Measurements from ENCODE around the gene MAEA.
A peak's percentile ranks its signal among the peaks of the same experiment; 100 is the strongest.

Gene MAEA

DNA sequence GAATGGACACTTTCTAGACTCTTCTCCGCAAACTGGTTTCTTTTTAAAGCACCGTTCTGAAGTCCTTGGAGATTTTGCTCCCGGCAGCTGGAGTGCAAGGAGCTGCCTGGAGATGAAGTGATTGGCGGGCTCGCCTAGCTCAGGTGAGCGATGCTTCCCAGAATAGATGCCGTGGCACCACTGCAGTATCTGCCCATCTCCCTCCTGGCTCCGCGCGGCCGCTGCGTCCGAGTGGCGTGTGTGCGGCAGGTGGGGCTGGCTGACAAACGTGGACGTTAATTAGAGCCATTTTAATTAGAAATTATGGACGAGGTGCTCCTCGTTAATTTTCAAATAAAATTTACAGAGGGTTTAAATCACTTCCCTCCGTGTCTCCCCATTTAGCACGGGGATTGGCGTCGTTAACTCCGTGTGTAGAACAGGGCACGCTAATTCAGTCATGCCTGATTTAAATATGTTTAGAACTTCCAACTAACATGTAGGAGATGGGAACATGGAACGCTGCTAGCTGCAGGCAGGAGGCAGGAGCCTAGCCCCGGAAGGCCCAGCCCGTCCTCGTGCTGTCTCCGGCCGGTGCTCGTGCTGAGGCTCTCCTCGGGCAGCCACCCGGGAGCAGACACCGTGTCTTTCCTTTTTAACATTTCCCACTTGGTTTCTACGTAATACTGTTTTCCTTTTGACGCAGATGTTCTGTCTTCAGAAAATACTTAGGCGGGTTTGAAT, 68.9 kb downstream of the MAEA start:
- H3K4me3 ChIP-seq (ENCODE audit: low read length) = no peak overlapping the region
- no peak for DNase-seq (ENCODE audit: low read depth, low spot score)

DNA sequence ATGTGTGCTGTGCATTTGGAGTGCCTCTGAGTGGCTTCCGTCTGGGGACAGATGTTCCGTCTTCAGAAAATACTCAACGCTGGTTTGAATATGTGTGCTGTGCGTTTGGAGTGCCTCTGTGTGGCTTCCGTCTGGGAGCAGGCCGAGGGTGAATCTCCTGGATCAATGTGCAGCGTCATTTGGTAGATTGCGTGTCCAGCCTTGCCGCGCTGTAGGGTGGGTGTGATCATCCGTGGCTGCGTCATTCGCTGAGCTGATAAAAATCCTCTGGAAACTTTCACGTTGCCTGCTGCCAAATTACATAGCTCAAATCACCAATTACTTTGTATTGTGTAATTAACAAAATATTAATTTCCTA, 69.4 kb downstream of the MAEA start:
- no peak overlapping the region for H3K4me3 ChIP-seq (ENCODE audit: low read length)
- no peak for DNase-seq (ENCODE audit: low read depth, low spot score)

DNA sequence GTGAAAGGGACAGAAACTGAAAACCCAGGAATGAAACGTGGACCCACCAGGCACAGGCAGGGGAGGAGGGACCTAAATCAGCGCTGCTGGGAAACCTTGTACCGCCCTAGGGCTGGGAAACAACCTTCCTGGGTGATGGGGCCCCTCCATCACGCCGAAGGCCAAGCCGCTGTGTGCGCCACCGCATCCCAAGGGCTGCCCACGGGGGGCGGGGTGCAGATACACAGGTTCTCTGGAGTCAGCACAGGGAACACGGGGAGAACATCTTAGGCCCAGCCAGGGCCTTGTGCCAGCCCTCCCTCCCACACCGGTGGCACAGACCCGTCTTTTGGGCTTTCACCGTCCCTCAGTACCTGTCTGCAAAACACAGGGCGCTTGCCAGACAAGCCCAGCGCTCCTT, 70.3 kb downstream of the MAEA start:
- H3K4me3 ChIP-seq (ENCODE audit: low read length) = no peak overlapping the region
- DNase-seq (ENCODE audit: low read depth, low spot score) = no peak

DNA sequence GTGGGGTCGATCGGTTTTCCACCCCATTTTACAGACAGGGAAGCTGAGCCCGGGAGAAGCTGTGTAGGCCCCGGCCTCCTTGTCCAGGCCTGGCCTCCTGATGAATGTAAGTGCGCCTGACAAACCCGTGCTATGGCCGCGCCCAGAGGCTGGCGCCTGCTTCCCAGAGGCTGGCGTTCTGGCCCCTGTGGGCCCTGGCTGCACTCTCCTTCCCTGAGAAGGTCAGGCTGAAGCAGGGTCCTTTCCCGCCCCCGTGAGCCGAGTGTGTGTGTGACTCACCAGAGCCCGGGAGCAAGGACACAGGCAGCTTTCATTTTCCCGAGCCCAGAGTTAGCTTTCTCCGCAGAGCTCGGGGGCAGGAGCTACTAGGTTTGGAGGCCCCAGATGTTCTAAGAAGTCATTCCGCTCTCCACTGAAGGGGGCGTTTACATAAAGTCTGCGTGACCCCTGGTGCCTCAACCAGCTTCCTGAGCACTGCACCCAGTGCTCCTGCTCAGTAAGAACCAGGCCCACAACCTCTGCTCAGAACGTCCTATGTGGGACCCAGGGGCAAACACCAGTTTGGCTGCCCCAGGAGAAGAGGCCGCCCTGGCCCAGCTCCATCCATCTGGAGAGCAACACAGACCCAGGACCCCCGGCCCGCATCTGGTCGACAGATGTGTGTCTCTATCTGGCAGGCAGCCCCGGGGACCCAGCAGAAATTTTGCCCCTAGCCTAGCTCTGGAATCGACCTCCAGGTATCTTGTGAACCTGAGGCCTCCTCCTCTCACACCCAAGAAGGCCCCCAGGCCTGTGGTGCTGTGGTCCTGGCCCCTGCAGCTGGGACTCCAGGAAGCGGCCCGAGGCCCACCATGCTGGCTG, 71.0 kb downstream of the MAEA start:
- H3K4me3 ChIP-seq (ENCODE audit: low read length) = no peak overlapping the region
- DNase-seq (ENCODE audit: low read depth, low spot score) = no peak

DNA sequence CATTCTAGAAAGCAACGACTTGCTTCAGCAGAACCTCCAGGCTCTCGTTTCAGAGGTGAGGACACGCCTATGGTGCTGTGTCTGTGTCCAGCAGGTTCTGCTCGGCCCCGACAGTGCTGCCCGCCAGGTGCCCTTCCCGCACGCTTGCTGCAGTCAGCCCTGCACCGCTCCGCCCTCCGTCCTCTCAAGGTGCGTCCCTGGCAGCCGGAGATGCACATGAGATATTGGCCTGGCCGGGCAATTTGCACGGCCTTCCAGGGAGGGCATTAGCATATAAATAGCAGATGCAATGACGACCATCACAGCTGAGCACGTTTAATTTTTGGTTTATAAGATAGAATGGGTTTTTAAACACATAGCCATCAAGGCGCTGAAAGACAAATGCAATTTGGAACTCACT, 71.7 kb downstream of the MAEA start:
- DNase-seq (ENCODE audit: low read depth, low spot score) = no peak

DNA sequence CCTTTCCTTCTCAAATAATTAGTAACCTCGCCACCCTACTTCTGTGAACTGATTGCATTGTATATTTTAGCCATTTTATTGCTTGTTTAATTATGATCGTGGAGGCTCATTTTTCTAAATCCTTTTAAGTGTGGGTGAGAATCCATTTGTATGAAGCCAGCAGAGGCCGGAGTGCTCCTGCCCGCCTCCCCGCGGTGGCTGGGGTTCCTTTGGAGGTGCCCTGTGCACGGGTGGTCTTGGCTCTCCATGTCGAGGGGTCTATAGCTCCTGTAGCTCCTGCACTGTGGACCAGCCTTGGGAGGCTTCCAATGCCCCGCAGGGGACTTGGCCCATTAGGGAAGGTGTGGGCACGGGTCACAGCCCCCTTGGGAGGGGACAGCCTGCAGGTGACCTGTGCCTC, 72.4 kb downstream of the MAEA start:
- H3K4me3 ChIP-seq (ENCODE audit: low read length) = no peak overlapping the region
- no peak for DNase-seq (ENCODE audit: low read depth, low spot score)

More for the DNA sequence above, 71.7 kb downstream of the MAEA start:
- H3K4me3 ChIP-seq (ENCODE audit: low read length) = no peak overlapping the region

DNA sequence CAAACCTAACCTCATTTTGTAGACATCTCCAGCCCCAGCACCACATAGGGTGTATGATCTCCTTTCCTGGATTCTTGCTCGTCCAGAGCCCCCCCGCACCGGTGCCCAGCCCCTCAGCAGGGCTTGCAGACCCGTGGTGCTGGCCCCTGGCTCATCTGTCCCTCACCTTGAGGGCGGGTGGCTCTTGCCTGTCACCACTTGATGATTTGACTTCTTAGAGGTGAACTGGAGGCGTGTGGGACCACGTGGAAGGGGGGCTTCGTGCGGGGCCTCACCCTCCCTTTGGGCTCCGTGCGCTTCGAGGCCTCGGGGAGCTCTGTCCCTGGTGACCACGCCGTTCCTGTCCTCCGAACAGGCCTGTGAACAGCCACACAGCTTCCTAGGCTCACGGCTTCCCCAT, 72.8 kb downstream of the MAEA start:
- DNase-seq (ENCODE audit: low read depth, low spot score) = no peak
- H3K4me3 ChIP-seq (ENCODE audit: low read length) = no peak overlapping the region

DNA sequence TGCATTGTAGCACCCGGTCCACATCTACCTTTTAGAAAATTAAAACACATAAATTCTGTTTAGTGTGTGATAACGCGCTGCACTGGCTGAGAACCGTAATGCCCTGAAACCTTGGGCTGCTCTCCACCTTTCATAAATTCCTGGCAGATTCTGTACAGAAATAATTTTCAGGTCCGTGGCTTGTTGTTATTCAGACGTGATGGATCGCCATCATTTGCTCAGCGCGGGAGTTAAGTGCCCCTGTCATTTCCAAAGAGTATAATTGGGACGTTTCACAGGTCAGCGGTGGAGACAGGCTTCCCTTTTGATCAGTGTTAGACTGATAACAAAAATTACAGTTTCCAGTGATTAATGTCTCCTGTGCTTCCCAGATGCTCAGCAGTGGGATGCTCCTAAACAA, 73.8 kb downstream of the MAEA start:
- no peak for DNase-seq (ENCODE audit: low read depth, low spot score)
- H3K4me3 ChIP-seq (ENCODE audit: low read length) = no peak overlapping the region

DNA sequence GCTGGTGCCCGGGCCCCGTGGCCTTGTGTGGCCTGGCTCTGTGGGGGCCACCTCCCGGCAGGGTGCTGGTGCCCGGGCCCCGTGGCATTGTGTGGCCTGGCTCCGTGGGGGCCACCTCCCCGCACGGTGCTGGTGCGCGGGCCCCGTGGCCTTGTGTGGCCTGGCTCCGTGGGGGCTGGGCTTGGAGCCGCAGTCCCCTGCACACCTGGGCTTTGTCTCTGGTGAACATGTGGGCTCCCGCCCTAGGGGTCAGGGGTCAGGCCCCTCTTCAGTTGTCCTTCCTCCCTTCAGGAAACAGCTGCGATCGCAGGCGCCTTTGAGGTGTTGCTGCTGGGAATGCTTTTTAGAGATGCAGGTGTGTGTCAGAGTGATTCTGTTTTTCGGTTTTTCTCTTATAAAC, 74.5 kb downstream of the MAEA start:
- DNase-seq (ENCODE audit: low read depth, low spot score) = no peak
- H3K4me3 ChIP-seq (ENCODE audit: low read length) = no peak overlapping the region

DNA sequence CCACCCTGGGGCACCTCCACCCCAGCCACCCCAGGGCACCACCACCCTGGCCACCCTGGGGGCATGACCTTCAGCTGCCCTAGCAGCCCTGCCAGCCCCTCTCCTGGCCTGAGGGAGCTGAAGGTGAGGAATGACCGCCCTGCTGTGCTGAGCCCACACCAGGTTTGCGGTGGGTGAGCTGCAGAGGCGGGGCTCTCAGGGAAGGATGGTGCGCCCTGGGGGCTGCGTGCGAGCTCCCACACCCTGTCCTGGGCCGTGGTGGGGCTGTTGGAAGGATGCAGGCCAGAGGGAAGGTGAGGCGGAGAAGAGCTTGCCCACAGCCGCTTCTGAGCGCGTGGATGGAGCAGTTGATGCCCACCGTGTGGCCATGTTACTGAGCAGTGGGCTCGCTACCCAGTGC, 75.1 kb downstream of the MAEA start:
- H3K4me3 ChIP-seq (ENCODE audit: low read length) = no peak overlapping the region
- no peak for DNase-seq (ENCODE audit: low read depth, low spot score)

DNA sequence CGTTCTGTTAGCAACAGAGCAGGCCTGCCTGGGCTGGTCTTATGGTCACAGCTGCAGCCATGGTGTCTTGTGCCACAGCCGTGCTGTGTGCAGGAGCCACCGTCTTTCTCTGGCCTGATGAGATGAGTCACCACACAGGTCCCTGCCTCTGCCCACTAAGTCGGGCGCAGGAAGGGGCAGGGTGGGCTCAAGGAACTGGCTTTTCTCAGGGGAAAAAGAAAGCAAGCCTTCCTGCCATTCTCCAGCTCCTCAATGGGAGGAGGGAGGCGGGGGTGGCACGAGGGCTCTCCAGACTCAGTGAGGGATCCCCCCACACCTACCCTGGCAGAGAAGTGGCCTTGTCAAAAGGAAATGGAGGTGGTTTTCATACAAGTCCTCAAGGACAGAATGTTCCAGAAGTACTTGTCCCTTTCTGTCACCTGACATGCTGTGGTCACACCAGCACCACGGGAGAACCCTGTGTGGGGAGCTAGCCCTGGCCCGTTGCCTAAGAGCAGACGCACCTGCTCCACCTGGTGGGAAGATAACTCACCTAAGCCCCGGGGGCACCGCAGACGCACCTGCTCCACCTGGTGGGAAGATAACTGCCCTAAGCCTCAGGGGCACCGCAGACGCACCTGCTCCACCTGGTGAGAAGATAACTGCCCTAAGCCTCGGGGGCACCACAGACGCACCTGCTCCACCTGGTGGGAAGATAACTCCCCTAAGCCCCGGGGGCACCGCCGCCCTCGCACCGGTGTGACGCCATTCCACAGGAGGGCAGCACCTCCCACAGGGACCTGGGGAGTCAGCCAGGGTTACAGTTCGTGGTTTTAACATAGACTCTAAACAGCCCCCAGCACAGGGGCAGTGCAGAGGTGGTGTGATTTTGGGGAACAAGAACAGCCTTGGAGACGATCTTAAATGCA, 75.8 kb downstream of the MAEA start:
- no peak overlapping the region for H3K4me3 ChIP-seq (ENCODE audit: low read length)
- DNase-seq (ENCODE audit: low read depth, low spot score) = peak; percentile 19

DNA sequence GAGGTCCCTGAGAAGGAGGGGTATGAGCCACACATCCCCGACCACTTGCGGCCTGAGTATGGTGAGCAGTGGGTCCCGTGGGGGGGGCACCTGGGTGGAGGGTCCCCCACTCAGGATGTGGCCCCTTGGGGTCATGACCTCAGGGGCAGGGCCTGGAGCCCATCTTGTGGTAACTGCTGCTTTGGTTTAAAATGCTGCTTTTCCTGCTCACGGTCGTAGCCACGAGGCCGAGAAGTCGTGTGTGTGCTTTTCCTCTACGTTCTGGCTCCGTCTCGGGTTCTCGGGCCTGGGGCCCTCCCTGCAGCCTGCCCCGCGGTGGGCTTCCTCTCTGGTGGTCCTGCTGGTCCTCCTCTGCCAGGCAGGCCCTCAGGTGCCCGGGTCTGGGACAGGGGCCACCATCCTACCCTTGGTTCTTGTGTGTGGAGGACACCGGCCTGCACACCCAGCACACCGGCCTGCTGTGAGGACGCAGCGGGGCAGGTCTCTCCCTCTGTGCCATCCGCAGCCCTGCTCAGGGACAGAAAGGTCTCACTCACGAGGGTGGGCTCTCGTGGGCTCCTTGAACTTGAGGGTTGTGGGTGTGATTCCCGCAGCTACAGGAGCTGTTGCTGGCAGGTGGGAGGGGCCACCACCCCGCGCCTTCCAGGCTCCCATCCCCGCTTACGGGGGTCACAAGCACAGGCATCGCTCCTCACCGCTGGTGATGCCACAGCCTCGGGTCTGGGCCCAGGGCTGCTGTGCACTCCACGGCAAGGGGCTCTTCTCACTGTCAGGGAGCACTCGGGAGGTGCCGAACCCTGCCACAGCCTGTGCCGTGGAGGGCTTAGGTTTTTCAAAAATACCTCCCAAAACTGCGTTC, 76.9 kb downstream of the MAEA start:
- DNase-seq (ENCODE audit: low read depth, low spot score) = no peak
- H3K4me3 ChIP-seq (ENCODE audit: low read length) = no peak overlapping the region

DNA sequence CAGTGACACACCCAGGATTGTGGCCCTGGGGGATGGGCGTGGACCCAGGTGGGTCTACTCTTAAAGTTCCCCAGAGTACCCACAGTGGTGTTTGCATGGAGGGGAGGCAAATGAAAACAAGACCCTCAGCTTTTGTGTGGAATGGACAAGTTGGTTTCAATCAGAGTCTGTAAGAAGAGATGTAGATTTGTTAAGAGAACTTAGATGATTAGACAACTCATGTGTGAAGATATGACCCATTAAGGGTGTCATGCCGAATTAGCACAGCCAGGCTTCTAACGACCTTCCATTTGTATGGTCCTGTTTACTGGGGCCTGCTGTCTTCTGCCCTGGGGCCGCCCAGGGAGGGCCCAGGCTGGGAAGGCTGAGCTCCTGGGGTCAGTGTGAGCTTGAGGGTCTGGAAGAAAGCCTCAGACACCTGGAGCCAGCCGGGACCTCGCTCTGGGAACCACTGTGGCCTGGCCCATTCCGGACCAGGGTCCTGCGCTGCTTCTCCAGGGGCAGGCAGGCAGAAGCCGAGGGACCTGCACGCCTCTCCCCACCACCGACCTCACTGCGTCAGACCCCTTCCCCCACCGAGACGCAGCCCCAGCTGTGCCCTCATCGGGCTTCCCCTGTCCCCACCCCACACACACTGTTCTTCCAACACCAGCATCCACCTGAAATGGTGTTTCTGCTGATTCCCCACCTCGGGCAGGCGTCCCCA, 77.7 kb downstream of the MAEA start:
- no peak for DNase-seq (ENCODE audit: low read depth, low spot score)
- no peak overlapping the region for H3K4me3 ChIP-seq (ENCODE audit: low read length)

DNA sequence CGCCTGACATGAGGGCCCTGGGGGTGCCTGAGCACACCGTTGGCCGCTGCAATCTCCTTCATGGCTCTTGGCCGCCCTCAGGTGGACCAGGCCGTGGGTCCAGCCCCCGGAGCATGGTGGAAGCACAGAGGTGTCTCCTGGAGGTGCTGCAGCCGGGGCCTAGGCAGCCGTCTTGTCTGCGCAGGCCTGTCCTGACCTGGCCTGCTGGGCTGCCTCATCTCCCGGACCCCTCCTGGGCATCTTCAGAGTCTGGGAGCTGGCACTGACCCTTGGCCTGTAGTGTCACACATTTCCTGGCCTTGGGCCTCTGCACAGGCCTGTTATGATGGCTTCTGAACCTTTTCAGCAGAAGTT, 78.2 kb downstream of the MAEA start:
- H3K4me3 ChIP-seq (ENCODE audit: low read length) = no peak overlapping the region
- no peak for DNase-seq (ENCODE audit: low read depth, low spot score)

DNA sequence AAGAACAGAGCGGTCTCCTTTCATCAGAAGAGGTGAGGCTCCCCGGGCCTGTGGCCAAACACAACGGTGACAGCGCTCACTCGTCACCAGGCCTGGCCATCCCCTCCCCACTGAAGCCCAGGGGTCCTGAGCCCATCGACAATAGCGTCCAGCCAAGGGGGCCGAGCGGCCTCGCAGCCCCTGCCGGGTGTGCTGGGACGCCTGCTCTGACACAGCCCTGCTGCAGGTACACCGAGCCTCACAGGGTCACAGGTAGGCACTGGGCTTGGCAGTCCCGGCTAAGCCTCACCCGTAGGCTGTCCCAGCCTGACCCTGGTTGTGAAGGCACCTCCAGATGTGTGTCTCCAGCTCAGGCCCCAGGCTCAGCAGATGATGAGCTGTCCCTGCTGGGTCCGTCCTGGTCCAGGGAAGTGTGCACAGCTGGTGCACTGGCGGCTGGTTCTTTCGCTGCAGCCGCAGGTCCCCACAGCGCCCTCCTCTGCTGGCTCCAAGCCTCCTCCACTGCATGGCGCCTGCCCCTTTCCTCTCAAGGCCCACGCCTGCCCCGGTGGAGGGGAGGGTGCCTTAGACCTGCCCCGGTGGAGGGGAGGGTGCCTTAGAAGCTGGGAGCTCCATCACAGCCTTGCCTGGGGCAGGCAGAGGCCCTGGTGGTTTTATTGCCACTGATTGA, 78.9 kb downstream of the MAEA start:
- H3K4me3 ChIP-seq (ENCODE audit: low read length) = no peak overlapping the region
- DNase-seq (ENCODE audit: low read depth, low spot score) = no peak

DNA sequence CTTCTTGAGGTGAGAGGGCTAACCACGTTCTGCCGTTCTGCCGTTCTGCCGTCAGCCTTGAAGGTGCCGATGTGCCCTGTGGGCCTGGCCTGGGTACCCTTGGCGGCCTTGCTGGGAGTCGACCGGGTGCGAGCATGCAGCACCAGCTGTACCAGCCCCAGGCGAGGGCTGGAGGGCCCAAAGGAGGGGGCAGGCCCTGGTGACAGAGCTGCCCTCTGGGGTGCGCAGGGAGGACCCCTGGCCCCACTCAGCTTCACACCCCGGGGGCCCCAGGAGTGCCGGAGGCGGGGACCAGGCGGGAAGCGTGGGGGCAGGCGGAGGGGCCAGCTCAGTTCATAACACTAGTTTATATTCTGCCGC, 79.4 kb downstream of the MAEA start:
- H3K4me3 ChIP-seq (ENCODE audit: low read length) = no peak overlapping the region
- no peak for DNase-seq (ENCODE audit: low read depth, low spot score)

DNA sequence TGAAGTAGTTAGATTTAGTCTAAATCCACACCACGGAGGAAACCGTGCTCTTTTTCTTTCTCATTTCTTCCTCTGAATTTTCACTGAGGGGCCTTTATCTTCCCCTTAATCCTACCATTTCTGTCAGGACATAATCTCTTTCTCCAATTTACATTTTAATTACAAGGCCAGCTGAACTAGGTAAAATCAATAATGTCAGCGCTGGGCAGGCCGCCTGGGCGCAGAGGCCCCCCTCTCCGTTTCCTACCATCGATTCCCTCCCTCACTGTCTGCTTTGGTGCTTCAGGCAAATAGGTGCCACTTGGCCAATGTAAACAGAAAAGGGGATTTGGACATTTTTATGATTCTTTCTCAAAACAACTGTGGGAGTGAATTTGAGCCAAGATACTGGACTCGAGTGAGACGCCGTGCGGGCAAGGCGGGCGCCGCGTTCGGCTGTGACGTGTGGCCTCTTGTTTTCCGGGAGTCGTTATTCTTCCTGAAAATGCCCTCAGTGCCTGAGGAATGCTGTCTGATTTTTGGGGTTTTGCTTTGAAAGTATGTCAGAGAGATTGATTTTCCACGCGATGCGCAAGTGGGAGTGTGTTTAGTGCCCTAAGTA, 79.9 kb downstream of the MAEA start:
- no peak overlapping the region for H3K4me3 ChIP-seq (ENCODE audit: low read length)
- no peak for DNase-seq (ENCODE audit: low read depth, low spot score)
